ENCODE data around the gene LSM12.

LSM12 gene

GRCh38 chr17:44004761-44005526 is 61.5 kb downstream of the LSM12 start:
- H3K36me3 ChIP-seq (ENCODE audit: control insufficient read depth in 2 of 2, insufficient read depth in 1 of 2, low read length in 2 of 2): no peaks in the 10 kb centered on the region
- H3K4me3 ChIP-seq (ENCODE audit: low read depth, low read length): no peak overlapping the region
- peaks cover 7% of the 10 kb centered on the region for H3K4me1 ChIP-seq (ENCODE audit: control insufficient read depth, insufficient read depth, low read length)
- H3K27ac ChIP-seq (ENCODE audit: extremely low read depth, low read depth, low read length): no peak overlapping the region
- TF ChIP-seq ZNF837 (tag by site-specific recombination; IDR thresholded peaks at IDR 0.05) (no peak), MYNN (tag by site-specific recombination; IDR thresholded peaks at IDR 0.05; ENCODE audit: borderline replicate concordance) (no peak), ZNF561 (tag by site-specific recombination; IDR thresholded peaks at IDR 0.05; ENCODE audit: borderline replicate concordance) (no peak), ZBTB1 (tag by site-specific recombination; IDR thresholded peaks at IDR 0.05) (no peak), ZNF791 (tag by site-specific recombination; IDR thresholded peaks at IDR 0.05) (no peak), ZBTB11 (tag by site-specific recombination; conservative IDR thresholded peaks at IDR 0.05; ENCODE audit: low read depth) (no peak), IKZF3 (tag by site-specific recombination; IDR thresholded peaks at IDR 0.05) (no peak), ZSCAN23 (tag by site-specific recombination; IDR thresholded peaks at IDR 0.05) (no peak), ZNF148 (tag by site-specific recombination; IDR thresholded peaks at IDR 0.05; ENCODE audit: borderline replicate concordance) (no peak), ZNF777 (tag by site-specific recombination; IDR thresholded peaks at IDR 0.05; ENCODE audit: borderline replicate concordance) (no peak), ZNF394 (tag by site-specific recombination; IDR thresholded peaks at IDR 0.05; ENCODE audit: borderline replicate concordance) (no peak), ZNF157 (tag by site-specific recombination; IDR thresholded peaks at IDR 0.05) (no peak), ZNF169 (tag by site-specific recombination; IDR thresholded peaks at IDR 0.05) (no peak), ZNF513 (tag by site-specific recombination; IDR thresholded peaks at IDR 0.05) (no peak), ZFHX2 (tag by site-specific recombination; conservative IDR thresholded peaks at IDR 0.05) (no peak), KLF8 (tag by site-specific recombination; IDR thresholded peaks at IDR 0.05) (no peak), ZFP41 (tag by site-specific recombination; IDR thresholded peaks at IDR 0.05; ENCODE audit: borderline replicate concordance) (no peak), ZBTB8A (tag by site-specific recombination; IDR thresholded peaks at IDR 0.05) (no peak)
- POLR2A ChIA-PET: interaction anchor here (1.6 kb wide), 1 partner anchor 118 kb away, joined by 3 read pairs; the partner anchor contains the start of gene HDAC5
- no peaks in the 10 kb centered on the region for H3K9me3 ChIP-seq (ENCODE audit: control insufficient read depth, insufficient read depth, low read depth, low read length)
- CTCF ChIA-PET: interaction anchor here (0.7 kb wide), 1 partner anchor 18 kb away, joined by 3 read pairs; no protein-coding TSS in a partner anchor

All from HEK293 (cell line).